GM12865 (cell line): ENCODE data around the gene C1QTNF8.

Experiments
- DNase-seq: peaks from one replicate; pipeline ENCODE4 v3.0.0; 2010; ENCODE audit warnings: low read depth
- H3K4me3 ChIP-seq: 2 replicates; pipeline ENCODE4 v1.5.1; 2011; ENCODE audit warnings: mild to moderate bottlenecking, low read depth, low read length, control low read depth
- CTCF ChIP-seq: IDR thresholded peaks from 2 replicates; pipeline ENCODE4 v1.5.1; 2011; ENCODE audit warnings: low read length, control low read depth, low read depth, inconsistent platforms; ENCODE audit not compliant: insufficient read depth; ENCODE audit errors: missing control alignments

C1QTNF8 gene

GRCh38 chr16:1048442-1049112 is 47.5 kb downstream of the C1QTNF8 start:
- no peak for TF ChIP-seq CTCF
- no peak overlapping the region for H3K4me3 ChIP-seq
- DNase-seq: no peak

GRCh38 chr16:1047801-1048200 is 48.2 kb downstream of the C1QTNF8 start:
- TF ChIP-seq CTCF: no peak
- H3K4me3 ChIP-seq: no peak overlapping the region
- no peak for DNase-seq

GRCh38 chr16:1047123-1047522 is 48.9 kb downstream of the C1QTNF8 start:
- no peak overlapping the region for H3K4me3 ChIP-seq
- no peak for TF ChIP-seq CTCF
- no peak for DNase-seq

GRCh38 chr16:1045993-1046911 is 49.8 kb downstream of the C1QTNF8 start:
- no peak for DNase-seq
- no peak overlapping the region for H3K4me3 ChIP-seq
- no peak for TF ChIP-seq CTCF

GRCh38 chr16:1045310-1045992 is 50.6 kb downstream of the C1QTNF8 start:
- DNase-seq: no peak
- no peak for TF ChIP-seq CTCF
- H3K4me3 ChIP-seq: no peak overlapping the region

GRCh38 chr16:1044460-1045309 is 51.4 kb downstream of the C1QTNF8 start:
- no peak overlapping the region for H3K4me3 ChIP-seq
- no peak for TF ChIP-seq CTCF
- no peak for DNase-seq
